H1 (cell line): ENCODE results near the gene OSBPL2. TPM values are rescaled to one million over a fixed set of nuclear protein-coding genes. Genes with fewer than 3 reads are reported as not detected.

Source experiments
- CTCF ChIA-PET: fragments of 300-600 bp; sonication (Branson Sonifier 250); formaldehyde crosslinking; loops from one replicate; lab custom pipeline; 2021; ENCODE audit not compliant: partially characterized antibody; lab: Charles Lee
- POLR2A ChIA-PET: fragments of 300-600 bp; sonication (Branson Sonifier 250); formaldehyde crosslinking; loops from one replicate; lab custom pipeline; 2021; ENCODE audit warnings: inconsistent platforms; ENCODE audit not compliant: partially characterized antibody; lab: Charles Lee
- DNase-seq, 2 experiments: peaks; one replicate each; pipeline versions ENCODE4 v3.0.0 to v3.0.0-alpha.2; 2010 to 2022; ENCODE audit warnings: low spot score in 2 of 2, low read depth in 1 of 2, mixed read lengths in 1 of 2
- FAIRE-seq: peaks from 2 replicates; lab custom pipeline; 2011; peaks lifted over from hg19 to GRCh38; lab: Jason Lieb, UNC
- H2AFZ ChIP-seq: 2 replicates; pipeline ENCODE4 v1.8.1; 2012; ENCODE audit warnings: low read length, inconsistent platforms
- H2AK5ac ChIP-seq: 2 replicates; pipeline ENCODE4 v1.6.1; 2013; ENCODE audit warnings: low read depth, low read length
- H2BK120ac ChIP-seq: replicated peaks from 2 replicates; pipeline ENCODE3; 2013; ENCODE audit warnings: low read depth, low read length, inconsistent platforms
- H2BK12ac ChIP-seq: 2 replicates; pipeline ENCODE4 v1.6.1; 2013; ENCODE audit warnings: low read depth, low read length
- H2BK15ac ChIP-seq: 2 replicates; pipeline ENCODE4 v1.6.1; 2013; ENCODE audit warnings: low read length
- H2BK20ac ChIP-seq: 2 replicates; pipeline ENCODE4 v1.6.1; 2013; ENCODE audit warnings: low read length
- H2BK5ac ChIP-seq: 2 replicates; pipeline ENCODE4 v1.6.1; 2013; ENCODE audit warnings: low read depth, low read length
- H3K14ac ChIP-seq: 2 replicates; pipeline ENCODE4 v1.6.1; 2013; ENCODE audit warnings: inconsistent platforms; ENCODE audit not compliant: insufficient read length
- H3K18ac ChIP-seq: 2 replicates; pipeline ENCODE4 v1.6.1; 2013; ENCODE audit warnings: low read length; ENCODE audit errors: extremely low read depth
- H3K23ac ChIP-seq: 2 replicates; pipeline ENCODE4 v1.6.1; 2013; ENCODE audit warnings: inconsistent platforms; ENCODE audit not compliant: insufficient read length
- H3K23me2 ChIP-seq: 2 replicates; pipeline ENCODE4 v1.6.1; 2013; ENCODE audit warnings: low read depth, low read length
- H3K27ac ChIP-seq: 2 replicates; pipeline ENCODE4 v1.6.1; 2011; ENCODE audit warnings: low read depth, low read length, inconsistent platforms
- H3K27me3 ChIP-seq, 4 experiments: replicated peaks in 1 of 4; 1 replicate in 1 of 4; 2 replicates in 3 of 4; pipeline versions ENCODE4 v1.6.1 to v1.8.1; 2011 to 2013; ENCODE audit warnings: low read length in 3 of 4, mild to moderate bottlenecking in 3 of 4, inconsistent platforms in 2 of 4, mixed read lengths in 2 of 4, moderate library complexity in 1 of 4; ENCODE audit not compliant: control insufficient read depth in 3 of 4, insufficient read depth in 3 of 4; ENCODE audit errors: extremely low read depth in 1 of 4
- H3K36me3 ChIP-seq, 4 experiments: 2 replicates each; pipeline versions ENCODE4 v1.6.1 to v1.8.1; 2011 to 2013; ENCODE audit warnings: mild to moderate bottlenecking in 4 of 4, low read length in 3 of 4, moderate library complexity in 2 of 4, control low read depth in 1 of 4, inconsistent platforms in 1 of 4; ENCODE audit not compliant: insufficient read depth in 4 of 4, control insufficient read depth in 2 of 4
- H3K4ac ChIP-seq: replicated peaks from 2 replicates; pipeline ENCODE3; 2013; ENCODE audit warnings: low read length, low read depth, mixed read lengths, inconsistent platforms; ENCODE audit not compliant: insufficient read length
- H3K4me1 ChIP-seq, 4 experiments: replicated peaks in 1 of 4; 1 replicate in 1 of 4; 2 replicates in 3 of 4; pipeline versions ENCODE4 v1.6.1 to v1.8.1; 2011 to 2013; ENCODE audit warnings: low read length in 3 of 4, inconsistent platforms in 2 of 4, mixed read lengths in 1 of 4; ENCODE audit not compliant: insufficient read depth in 4 of 4, control insufficient read depth in 3 of 4
- H3K4me2 ChIP-seq, 2 experiments: 2 replicates each; pipeline versions ENCODE4 v1.6.1 to v1.8.1; 2011 to 2013; ENCODE audit warnings: low read depth in 2 of 2, low read length in 2 of 2, control low read depth in 1 of 2, inconsistent platforms in 1 of 2, mild to moderate bottlenecking in 1 of 2; ENCODE audit not compliant: insufficient read depth in 1 of 2
- H3K4me3 ChIP-seq, 4 experiments: fragments of 200-600, 300-600 bp in 1 of 4; sonication (generic), shearing (Covaris generic), sonication (Bioruptor Twin) in 1 of 4; 2 replicates each; pipeline versions ENCODE4 v1.5.1 to v1.8.1; 2011 to 2016; ENCODE audit warnings: low read length in 4 of 4, low read depth in 3 of 4, control low read depth in 2 of 4, inconsistent platforms in 2 of 4, mild to moderate bottlenecking in 2 of 4, mixed read lengths in 1 of 4, moderate library complexity in 1 of 4; ENCODE audit not compliant: insufficient read depth in 2 of 4; ENCODE audit errors: extremely low read depth in 1 of 4
- H3K56ac ChIP-seq: replicated peaks from 2 replicates; pipeline ENCODE3; 2013; ENCODE audit warnings: low read depth, mild to moderate bottlenecking, mixed read lengths, low read length, inconsistent platforms; ENCODE audit not compliant: insufficient read length
- H3K79me1 ChIP-seq: 2 replicates; pipeline ENCODE4 v1.6.1; 2013; ENCODE audit warnings: low read depth, low read length, control low read depth
- H3K79me2 ChIP-seq, 2 experiments: 2 replicates each; pipeline versions ENCODE4 v1.6.1 to v1.8.1; 2012 to 2013; ENCODE audit warnings: low read length in 2 of 2, mild to moderate bottlenecking in 2 of 2, inconsistent platforms in 1 of 2; ENCODE audit not compliant: insufficient read depth in 2 of 2, control insufficient read depth in 1 of 2
- H3K9ac ChIP-seq, 4 experiments: replicated peaks in 1 of 4; 1 replicate in 1 of 4; 2 replicates in 3 of 4; pipeline versions ENCODE4 v1.6.1 to v1.8.1; 2011 to 2013; ENCODE audit warnings: low read depth in 3 of 4, low read length in 3 of 4, control low read depth in 2 of 4, mild to moderate bottlenecking in 2 of 4, moderate library complexity in 2 of 4, inconsistent platforms in 1 of 4; ENCODE audit errors: extremely low read depth in 1 of 4
- H3K9me3 ChIP-seq, 2 experiments: 2 replicates each; pipeline versions ENCODE4 v1.6.1 to v1.8.1; 2012 to 2013; ENCODE audit warnings: mild to moderate bottlenecking in 2 of 2, moderate library complexity in 2 of 2, control low read depth in 1 of 2, inconsistent platforms in 1 of 2, low read depth in 1 of 2, low read length in 1 of 2, mixed read lengths in 1 of 2; ENCODE audit not compliant: insufficient read depth in 2 of 2
- H4K20me1 ChIP-seq, 2 experiments: replicated peaks in 1 of 2; 2 replicates each; pipeline versions ENCODE3 to v1.8.1; 2011 to 2013; ENCODE audit warnings: inconsistent platforms in 2 of 2, low read length in 2 of 2, mild to moderate bottlenecking in 1 of 2; ENCODE audit not compliant: insufficient read depth in 2 of 2, control insufficient read depth in 1 of 2
- H4K5ac ChIP-seq: 2 replicates; pipeline ENCODE4 v1.6.1; 2013; ENCODE audit warnings: low read length, low read depth, mixed read lengths, inconsistent platforms; ENCODE audit not compliant: insufficient read length
- H4K8ac ChIP-seq: 2 replicates; pipeline ENCODE4 v1.8.0; 2013; ENCODE audit warnings: mild to moderate bottlenecking, moderate library complexity, low read length, inconsistent platforms; ENCODE audit not compliant: insufficient read depth; ENCODE audit errors: extremely low read depth
- H4K91ac ChIP-seq: replicated peaks from 2 replicates; pipeline ENCODE3; 2013; ENCODE audit warnings: low read length, mixed read lengths, inconsistent platforms; ENCODE audit not compliant: insufficient read length
- GABPA ChIP-seq: IDR thresholded peaks from 2 replicates; pipeline ENCODE4 v1.6.1; 2011; ENCODE audit warnings: mild to moderate bottlenecking, low read length, moderate library complexity, borderline replicate concordance; ENCODE audit not compliant: insufficient read depth
- POLR2AphosphoS5 ChIP-seq: IDR thresholded peaks from 2 replicates; pipeline ENCODE4 v1.6.1; 2011; ENCODE audit warnings: low read depth, low read length
- WGBS, 2 experiments: shearing (Covaris generic) in 1 of 2; methylation state at CpG; one replicate each; pipeline versions ENCODE4 v1.1.6 to v1.1.7; 2013 to 2015; ENCODE audit warnings: low lambda C conversion rate in 2 of 2, mixed read lengths in 2 of 2, inconsistent platforms in 1 of 2, low coverage in 1 of 2, missing lambda C conversion rate in 1 of 2; ENCODE audit not compliant: insufficient replicate concordance in 2 of 2, insufficient coverage in 1 of 2, insufficient read length in 1 of 2; ENCODE audit errors: extremely low coverage in 1 of 2, missing lambda C conversion rate in 1 of 2; 5-methylcytosine and 5-hydroxymethylcytosine counted together
- polyA plus RNA-seq, 7 experiments: library from polyadenylated mRNA; depleted of rRNA in 3 of 7; stranded (reverse) in 5 of 7; unstranded in 2 of 7; fragments of >200 nt in 5 of 7; fragments of 200-250 nt in 2 of 7; gene quantifications; 1 replicate in 5 of 7; 2 replicates in 1 of 7; 4 replicates in 1 of 7; pipeline versions ENCODE4 v1.2.1 to v1.2.3, GENCODE V29; 2011 to 2013; ENCODE audit warnings: missing spikeins in 2 of 7, mixed read lengths in 2 of 7
- total RNA-seq: library from RNA; stranded (reverse); fragmentation: NEBNext Ultra II Directional; extraction: Animal tissue kit (Norgen Biotek cat#: 25700); gene quantifications from 2 replicates; pipeline ENCODE4 v1.2.1, GENCODE V29; 2021

The OSBPL2 gene
- total and polyA plus RNA-seq, 2 of the 8 experiments (the other 6 are each of a cell fraction or from before 2014, with no cell fraction given), result 11.7 to 42.4 TPM

- H3K14ac ChIP-seq, result no peak overlapping the region
- no peak overlapping the region for H2AK5ac ChIP-seq
- peaks cover 6 to 18% of the 10 kb centered on the region in 2 experiments for H4K20me1 ChIP-seq
- no peak overlapping the region; the same call in 1 of the 2 replicates for H4K8ac ChIP-seq
- H3K27ac ChIP-seq, result no peak overlapping the region
- no peak overlapping the region for H2BK120ac ChIP-seq
- ChIA-PET CTCF (interaction anchor here (1.0 to 1.6 kb wide), 4 partner anchors 8 to 150 kb away, joined by 3 to 6 read pairs (median 4); no protein-coding TSS in a partner anchor), POLR2A (interaction anchor here (0.5 to 1.4 kb wide), 5 partner anchors 8 to 151 kb away, joined by 3 to 6 read pairs (median 4); no protein-coding TSS in a partner anchor)
- H2BK15ac ChIP-seq, result peak overlapping the region; percentile 88; the same call in 1 of the 2 replicates
- FAIRE-seq (no peak), DNase-seq (no peak)
- H3K23me2 ChIP-seq, result peaks cover 21% of the 10 kb centered on the region; the same call in 1 of the 2 replicates
- H2BK20ac ChIP-seq, result no peak overlapping the region
- TF ChIP-seq GABPA (0 out of 2 replicates have a peak, but pooled peaks have one; percentile 27), POLR2AphosphoS5 (no peak)
- H3K4ac ChIP-seq, result no peak overlapping the region
- H3K9me3 ChIP-seq, result no peaks in the 10 kb centered on the region
- H4K91ac ChIP-seq, result peak overlapping the region; percentile 30
- no peak overlapping the region for H2BK5ac ChIP-seq
- no peaks in the 10 kb centered on the region for H3K79me1 ChIP-seq
- H3K27me3 ChIP-seq, result peaks cover 9 to 49% (median 41%) of the 10 kb centered on the region in 4 experiments
- no peaks in the 10 kb centered on the region for H3K36me3 ChIP-seq
- no peak overlapping the region for H3K18ac ChIP-seq
- H2AFZ ChIP-seq, result no peak overlapping the region
- no peak overlapping the region for H4K5ac ChIP-seq
- H3K79me2 ChIP-seq, result no peaks in the 10 kb centered on the region
- no peak overlapping the region for H3K23ac ChIP-seq
- peak overlapping the region in 2 of 4 experiments; percentile 16 to 60; a peak in 4 of 8 replicates for H3K4me3 ChIP-seq
- no peak overlapping the region for H3K9ac ChIP-seq
- H3K4me1 ChIP-seq, result peaks cover 0 to 31% (median 18%) of the 10 kb centered on the region in 4 experiments; a peak in 6 of 7 replicates
- no peak overlapping the region for H2BK12ac ChIP-seq
- H3K4me2 ChIP-seq, result peak overlapping the region; percentile 69 to 89; a peak in 3 of 4 replicates
- H3K56ac ChIP-seq, result no peak overlapping the region
- 75% methylated on average over 38 of the region's 38 CpGs; no CpG with 5 or more reads in 1 of the 2 experiments for WGBS, 2 experiments
Measured at GRCh38 chr20:62217913-62218773, 20.2 kb upstream of the OSBPL2 start.
